HepG2 (cell line): ENCODE data around the gene RNF208. TPM values are rescaled to one million over a fixed set of nuclear protein-coding genes. Genes with fewer than 3 reads are reported as not detected.

ENCODE experiments used
- ATF7-NPFF ChIP-seq: sonication (generic); formaldehyde crosslinking; IDR thresholded peaks from 2 replicates; pipeline ENCODE4 v1.8.1; 2023; ENCODE audit warnings: mild to moderate bottlenecking, low read depth, missing genetic modification reagents, moderate library complexity
- CBX1 ChIP-seq: IDR thresholded peaks from one replicate; pipeline ENCODE4 v1.6.1; 2016; ENCODE audit warnings: antibody characterized with exemption, low read depth
- HIVEP1 ChIP-seq: sonication (generic); formaldehyde crosslinking; IDR thresholded peaks from 2 replicates; pipeline ENCODE4 v1.4.0; 2020; ENCODE audit warnings: mild to moderate bottlenecking, missing genetic modification reagents
- TBX2 ChIP-seq: sonication (generic); formaldehyde crosslinking; IDR thresholded peaks from 2 replicates; pipeline ENCODE4 v1.5.0; 2020; ENCODE audit warnings: missing genetic modification reagents, mild to moderate bottlenecking, borderline replicate concordance
- TOE1 ChIP-seq: sonication (generic); formaldehyde crosslinking; IDR thresholded peaks from 2 replicates; pipeline ENCODE4 v1.4.0; 2020; ENCODE audit warnings: mild to moderate bottlenecking, missing genetic modification reagents
- ZNF230 ChIP-seq: sonication (generic); formaldehyde crosslinking; IDR thresholded peaks from 2 replicates; pipeline ENCODE4 v1.4.0; 2020; ENCODE audit warnings: mild to moderate bottlenecking, missing genetic modification reagents
- ZNF253 ChIP-seq: sonication (generic); formaldehyde crosslinking; IDR thresholded peaks from 2 replicates; pipeline ENCODE4 v1.8.0; 2022; ENCODE audit warnings: mild to moderate bottlenecking, missing genetic modification reagents, borderline replicate concordance
- ZNF260 ChIP-seq: sonication (generic); formaldehyde crosslinking; IDR thresholded peaks from 2 replicates; pipeline ENCODE4 v1.4.0; 2020; ENCODE audit warnings: missing genetic modification reagents, low read depth, mild to moderate bottlenecking, borderline replicate concordance
- ZNF264 ChIP-seq: sonication (generic); formaldehyde crosslinking; IDR thresholded peaks from 2 replicates; pipeline ENCODE4 v1.4.0; 2020; ENCODE audit warnings: missing genetic modification reagents
- ZNF543 ChIP-seq: sonication (generic); formaldehyde crosslinking; IDR thresholded peaks from 2 replicates; pipeline ENCODE4 v1.4.0; 2020; ENCODE audit warnings: mild to moderate bottlenecking, missing genetic modification reagents
- ZNF549 ChIP-seq: sonication (generic); formaldehyde crosslinking; IDR thresholded peaks from 2 replicates; pipeline ENCODE4 v1.5.0; 2020; ENCODE audit warnings: missing genetic modification reagents
- polyA plus RNA-seq, 8 experiments: library from polyadenylated mRNA; depleted of rRNA in 3 of 8; stranded (reverse) in 7 of 8; unstranded in 1 of 8; fragments of >200 nt; fragmentation: Illumina TruSeq in 4 of 8; extraction: Trizol in 4 of 8; gene quantifications; 2 replicates each; pipeline versions ENCODE4 v1.2.1 to v1.2.3, GENCODE V29; 2011 to 2016; ENCODE audit warnings: low read depth in 4 of 8, missing spikeins in 1 of 8, mixed read lengths in 1 of 8; ENCODE audit not compliant: insufficient read depth in 1 of 8
- total RNA-seq, 5 experiments: library from RNA; depleted of rRNA; stranded (reverse); fragments of >200 nt; fragmentation: Illumina TruSeq; extraction: Trizol; gene quantifications; 2 replicates each; pipeline ENCODE4 v1.2.3, GENCODE V29; 2016; ENCODE audit warnings: low read depth in 1 of 5
- TF ChIP-seq, protein P1 (sequence below): sonication (generic); formaldehyde crosslinking; IDR thresholded peaks from 2 replicates; pipeline ENCODE4 v1.4.0; 2020; ENCODE audit warnings: mild to moderate bottlenecking, missing genetic modification reagents
- TF ChIP-seq, protein P2 (sequence below): sonication (generic); formaldehyde crosslinking; IDR thresholded peaks from 2 replicates; pipeline ENCODE4 v1.5.0; 2020; ENCODE audit warnings: mild to moderate bottlenecking, missing genetic modification reagents, borderline replicate concordance
- TF ChIP-seq, protein P3 (sequence below): sonication (generic); formaldehyde crosslinking; IDR thresholded peaks from 2 replicates; pipeline ENCODE4 v1.8.0; 2022; ENCODE audit warnings: mild to moderate bottlenecking, missing genetic modification reagents; ENCODE audit not compliant: insufficient replicate concordance
- TF ChIP-seq, protein P4 (sequence below): sonication (generic); formaldehyde crosslinking; IDR thresholded peaks from 2 replicates; pipeline ENCODE4 v1.4.0; 2020; ENCODE audit warnings: missing genetic modification reagents

Gene RNF208
- total and polyA plus RNA-seq, 2 of the 13 experiments (the other 11 are each of a cell fraction or from before 2014, with no cell fraction given), result 1.6 to 2.1 TPM

DNA sequence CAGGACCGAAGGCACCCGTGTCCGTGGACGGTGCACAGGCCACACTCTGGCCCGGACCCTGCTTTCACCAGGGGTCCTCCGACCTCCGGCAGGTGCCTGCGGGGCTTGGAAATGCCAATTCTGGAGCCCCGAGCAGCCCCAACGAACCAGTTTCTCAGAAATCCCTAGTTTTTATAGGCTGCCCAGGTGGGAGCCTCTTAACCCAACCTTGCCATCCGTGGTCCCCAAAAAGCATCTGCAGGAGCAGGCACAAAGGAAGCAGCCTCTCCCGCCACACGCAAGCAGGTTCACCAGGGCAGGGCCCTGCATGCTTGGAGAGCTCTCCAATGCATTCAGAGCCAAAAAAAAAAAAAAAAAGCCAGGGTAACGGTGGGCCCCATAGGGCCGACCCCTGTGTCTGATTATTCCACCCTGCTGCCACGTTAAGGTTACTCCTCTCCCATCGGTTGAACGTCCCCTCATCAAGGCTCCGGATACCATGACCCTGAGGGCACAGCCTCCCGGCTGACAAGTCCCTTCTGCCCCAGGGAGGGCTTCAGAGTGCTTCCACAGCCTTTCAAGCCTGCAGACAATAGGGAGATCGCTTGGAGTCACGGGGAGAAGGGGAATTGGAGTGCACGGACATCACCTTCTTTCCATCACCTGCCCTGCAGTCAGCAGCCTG lies 20.7 kb downstream of the RNF208 start (continued):
- no peak for TF ChIP-seq ZNF264 (CRISPR knock-in tag)
- no peak for TF ChIP-seq ZNF549 (CRISPR knock-in tag)
- TF ChIP-seq, protein P1, sequence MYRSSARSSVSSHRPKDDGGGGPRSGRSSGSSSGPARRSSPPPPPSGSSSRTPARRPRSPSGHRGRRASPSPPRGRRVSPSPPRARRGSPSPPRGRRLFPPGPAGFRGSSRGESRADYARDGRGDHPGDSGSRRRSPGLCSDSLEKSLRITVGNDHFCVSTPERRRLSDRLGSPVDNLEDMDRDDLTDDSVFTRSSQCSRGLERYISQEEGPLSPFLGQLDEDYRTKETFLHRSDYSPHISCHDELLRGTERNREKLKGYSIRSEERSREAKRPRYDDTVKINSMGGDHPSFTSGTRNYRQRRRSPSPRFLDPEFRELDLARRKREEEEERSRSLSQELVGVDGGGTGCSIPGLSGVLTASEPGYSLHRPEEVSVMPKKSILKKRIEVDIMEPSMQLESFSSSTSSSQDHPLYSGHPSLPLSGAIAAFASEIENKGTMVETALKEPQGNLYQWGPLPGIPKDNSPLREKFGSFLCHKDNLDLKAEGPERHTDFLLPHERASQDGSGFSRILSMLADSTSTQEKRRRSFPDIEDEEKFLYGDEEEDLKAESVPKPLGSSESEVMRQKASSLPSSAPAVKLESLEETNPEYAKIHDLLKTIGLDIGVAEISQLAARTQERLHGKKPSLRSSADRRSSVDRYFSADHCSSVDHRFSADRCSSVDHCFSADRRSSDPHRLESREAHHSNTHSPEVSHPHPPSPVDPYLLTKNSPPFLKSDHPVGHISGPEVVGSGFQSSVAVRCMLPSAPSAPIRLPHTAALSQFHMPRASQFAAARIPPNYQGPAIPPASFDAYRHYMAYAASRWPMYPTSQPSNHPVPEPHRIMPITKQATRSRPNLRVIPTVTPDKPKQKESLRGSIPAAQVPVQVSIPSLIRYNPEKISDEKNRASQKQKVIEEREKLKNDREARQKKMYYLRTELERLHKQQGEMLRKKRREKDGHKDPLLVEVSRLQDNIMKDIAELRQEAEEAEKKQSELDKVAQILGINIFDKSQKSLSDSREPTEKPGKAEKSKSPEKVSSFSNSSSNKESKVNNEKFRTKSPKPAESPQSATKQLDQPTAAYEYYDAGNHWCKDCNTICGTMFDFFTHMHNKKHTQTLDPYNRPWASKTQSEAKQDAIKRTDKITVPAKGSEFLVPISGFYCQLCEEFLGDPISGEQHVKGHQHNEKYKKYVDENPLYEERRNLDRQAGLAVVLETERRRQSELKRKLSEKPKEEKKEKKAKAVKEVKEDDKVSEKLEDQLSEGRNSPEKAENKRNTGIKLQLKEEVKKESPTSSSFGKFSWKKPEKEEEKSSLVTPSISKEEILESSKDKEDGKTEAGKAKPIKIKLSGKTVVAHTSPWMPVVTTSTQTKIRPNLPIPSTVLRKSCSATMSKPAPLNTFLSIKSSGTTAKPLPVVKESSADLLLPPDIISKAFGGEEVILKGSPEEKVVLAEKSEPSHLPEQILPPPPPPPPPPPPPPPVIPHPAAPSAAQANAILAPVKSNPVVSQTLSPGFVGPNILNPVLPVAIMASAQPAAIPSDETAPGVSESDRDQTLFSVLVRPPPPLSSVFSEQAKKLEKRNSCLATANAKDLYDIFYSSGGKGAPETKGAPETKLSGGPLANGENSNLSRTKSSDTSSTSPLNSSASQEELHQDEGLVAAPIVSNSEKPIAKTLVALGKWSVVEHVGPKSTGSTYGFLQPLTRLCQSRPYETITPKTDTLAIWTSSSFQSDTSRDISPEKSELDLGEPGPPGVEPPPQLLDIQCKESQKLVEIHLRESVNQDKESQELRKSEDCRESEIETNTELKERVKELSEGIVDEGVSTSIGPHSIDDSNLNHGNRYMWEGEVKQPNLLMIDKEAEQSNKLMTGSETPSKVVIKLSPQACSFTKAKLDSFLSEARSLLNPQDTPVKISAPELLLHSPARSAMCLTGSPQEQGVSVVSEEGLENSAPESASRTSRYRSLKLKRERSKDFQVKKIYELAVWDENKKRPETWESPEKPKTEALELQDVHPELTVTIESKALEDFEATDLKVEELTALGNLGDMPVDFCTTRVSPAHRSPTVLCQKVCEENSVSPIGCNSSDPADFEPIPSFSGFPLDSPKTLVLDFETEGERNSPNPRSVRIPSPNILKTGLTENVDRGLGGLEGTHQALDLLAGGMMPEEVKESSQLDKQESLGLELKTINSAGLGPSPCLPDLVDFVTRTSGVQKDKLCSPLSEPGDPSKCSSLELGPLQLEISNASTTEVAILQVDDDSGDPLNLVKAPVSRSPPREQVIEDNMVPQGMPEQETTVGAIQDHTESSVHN (CRISPR knock-in tag), result no peak
- TF ChIP-seq, protein P2, sequence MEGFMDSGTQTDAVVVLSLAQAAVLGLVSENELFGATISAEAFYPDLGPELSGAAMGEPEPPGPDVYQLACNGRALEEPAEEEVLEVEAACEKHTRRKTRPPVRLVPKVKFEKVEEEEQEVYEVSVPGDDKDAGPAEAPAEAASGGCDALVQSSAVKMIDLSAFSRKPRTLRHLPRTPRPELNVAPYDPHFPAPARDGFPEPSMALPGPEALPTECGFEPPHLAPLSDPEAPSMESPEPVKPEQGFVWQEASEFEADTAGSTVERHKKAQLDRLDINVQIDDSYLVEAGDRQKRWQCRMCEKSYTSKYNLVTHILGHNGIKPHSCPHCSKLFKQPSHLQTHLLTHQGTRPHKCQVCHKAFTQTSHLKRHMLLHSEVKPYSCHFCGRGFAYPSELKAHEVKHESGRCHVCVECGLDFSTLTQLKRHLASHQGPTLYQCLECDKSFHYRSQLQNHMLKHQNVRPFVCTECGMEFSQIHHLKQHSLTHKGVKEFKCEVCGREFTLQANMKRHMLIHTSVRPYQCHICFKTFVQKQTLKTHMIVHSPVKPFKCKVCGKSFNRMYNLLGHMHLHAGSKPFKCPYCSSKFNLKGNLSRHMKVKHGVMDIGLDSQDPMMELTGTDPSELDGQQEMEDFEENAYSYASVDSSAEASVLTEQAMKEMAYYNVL (CRISPR knock-in tag), result no peak
- TF ChIP-seq, protein P3, sequence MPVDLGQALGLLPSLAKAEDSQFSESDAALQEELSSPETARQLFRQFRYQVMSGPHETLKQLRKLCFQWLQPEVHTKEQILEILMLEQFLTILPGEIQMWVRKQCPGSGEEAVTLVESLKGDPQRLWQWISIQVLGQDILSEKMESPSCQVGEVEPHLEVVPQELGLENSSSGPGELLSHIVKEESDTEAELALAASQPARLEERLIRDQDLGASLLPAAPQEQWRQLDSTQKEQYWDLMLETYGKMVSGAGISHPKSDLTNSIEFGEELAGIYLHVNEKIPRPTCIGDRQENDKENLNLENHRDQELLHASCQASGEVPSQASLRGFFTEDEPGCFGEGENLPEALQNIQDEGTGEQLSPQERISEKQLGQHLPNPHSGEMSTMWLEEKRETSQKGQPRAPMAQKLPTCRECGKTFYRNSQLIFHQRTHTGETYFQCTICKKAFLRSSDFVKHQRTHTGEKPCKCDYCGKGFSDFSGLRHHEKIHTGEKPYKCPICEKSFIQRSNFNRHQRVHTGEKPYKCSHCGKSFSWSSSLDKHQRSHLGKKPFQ, result no peak
- no peak for TF ChIP-seq CBX1
- TF ChIP-seq ATF7-NPFF, result no peak
- 0 out of 2 replicates have a peak, but pooled peaks have one; percentile 28 for TF ChIP-seq ZNF230 (CRISPR knock-in tag)
- TF ChIP-seq ZNF260 (CRISPR knock-in tag), result no peak
- no peak; the same call in 1 of the 2 replicates for TF ChIP-seq HIVEP1 (CRISPR knock-in tag)
- peak; percentile 13; the same call in 1 of the 2 replicates for TF ChIP-seq TBX2 (CRISPR knock-in tag)
- no peak for TF ChIP-seq ZNF543 (CRISPR knock-in tag)
- TF ChIP-seq ZNF253, result no peak
- TF ChIP-seq, protein P4, sequence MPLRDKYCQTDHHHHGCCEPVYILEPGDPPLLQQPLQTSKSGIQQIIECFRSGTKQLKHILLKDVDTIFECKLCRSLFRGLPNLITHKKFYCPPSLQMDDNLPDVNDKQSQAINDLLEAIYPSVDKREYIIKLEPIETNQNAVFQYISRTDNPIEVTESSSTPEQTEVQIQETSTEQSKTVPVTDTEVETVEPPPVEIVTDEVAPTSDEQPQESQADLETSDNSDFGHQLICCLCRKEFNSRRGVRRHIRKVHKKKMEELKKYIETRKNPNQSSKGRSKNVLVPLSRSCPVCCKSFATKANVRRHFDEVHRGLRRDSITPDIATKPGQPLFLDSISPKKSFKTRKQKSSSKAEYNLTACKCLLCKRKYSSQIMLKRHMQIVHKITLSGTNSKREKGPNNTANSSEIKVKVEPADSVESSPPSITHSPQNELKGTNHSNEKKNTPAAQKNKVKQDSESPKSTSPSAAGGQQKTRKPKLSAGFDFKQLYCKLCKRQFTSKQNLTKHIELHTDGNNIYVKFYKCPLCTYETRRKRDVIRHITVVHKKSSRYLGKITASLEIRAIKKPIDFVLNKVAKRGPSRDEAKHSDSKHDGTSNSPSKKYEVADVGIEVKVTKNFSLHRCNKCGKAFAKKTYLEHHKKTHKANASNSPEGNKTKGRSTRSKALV, result no peak; the same call in 1 of the 2 replicates
- TF ChIP-seq TOE1 (CRISPR knock-in tag), result no peak; the same call in 1 of the 2 replicates
